HCT116 (cell line): ENCODE data around the gene DYNC2I2. TPM values are rescaled to one million over a fixed set of nuclear protein-coding genes. Genes with fewer than 3 reads are reported as not detected.

Source experiments
- ATAC-seq: fragments of 200-7000 bp; cut with Tn5 transposase; 2 replicates; pipeline ENCODE4 v1.9.1; 2020; ENCODE audit warnings: mild to moderate bottlenecking, moderate library complexity
- BruUV-seq: library from RNA; stranded (reverse); fragments of 400-500 nt; replicated peaks from 2 replicates; lab custom pipeline; 2021; lab: Mats Ljungman, UMichigan
- CTCF ChIA-PET: fragments of 300-600 bp; sonication (Branson Sonifier 250); formaldehyde crosslinking; loops from one replicate; lab custom pipeline; 2021; ENCODE audit warnings: antibody characterized with exemption; lab: Charles Lee
- POLR2A ChIA-PET: fragments of 300-600, 350-600 bp; sonication (Branson Sonifier 250); formaldehyde crosslinking; loops from one replicate; lab custom pipeline; 2021; ENCODE audit warnings: antibody characterized with exemption; lab: Charles Lee
- RAD21 ChIA-PET, 2 experiments: fragments of 300-600 bp; sonication (Branson Sonifier 250); formaldehyde crosslinking; loops; one replicate each; lab custom pipeline; 2023; ENCODE audit warnings: low total read pairs in 2 of 2; ENCODE audit not compliant: uncharacterized antibody in 2 of 2, unreplicated experiment in 2 of 2, low non-redundant PET in 1 of 2; lab: Charles Lee
- DNase-seq: peaks from one replicate; pipeline ENCODE4 v3.0.0-alpha.2; 2010; ENCODE audit warnings: low read depth, low spot score
- H2AFZ ChIP-seq: fragments of 200-600 bp; shearing (Covaris generic), sonication (generic); 2 replicates; pipeline ENCODE4 v1.6.1; 2017; ENCODE audit warnings: low read depth, mixed run types, mixed read lengths, antibody characterized with exemption, low read length; ENCODE audit not compliant: poor library complexity, severe bottlenecking
- H3K27ac ChIP-seq: 2 replicates; pipeline ENCODE4 v1.5.1; 2012; ENCODE audit warnings: low read depth, low read length
- H3K27me3 ChIP-seq: fragments of 200-600 bp; sonication (generic); 2 replicates; pipeline ENCODE4 v1.6.1; 2016; ENCODE audit warnings: mixed run types, low read length, mixed read lengths; ENCODE audit not compliant: insufficient read depth
- H3K36me3 ChIP-seq, 2 experiments: fragments of 200-500 bp in 1 of 2; fragments of 200-600 bp in 1 of 2; sonication (Bioruptor generic) in 1 of 2; sonication (generic) in 1 of 2; 2 replicates each; pipeline versions ENCODE4 v1.5.1 to v1.6.1; 2014 to 2016; ENCODE audit warnings: low read length in 2 of 2, inconsistent platforms in 1 of 2, mixed read lengths in 1 of 2, mixed run types in 1 of 2; ENCODE audit not compliant: insufficient read depth in 2 of 2, control insufficient read depth in 1 of 2
- H3K4me1 ChIP-seq, 2 experiments: fragments of 200-600 bp in 1 of 2; sonication (generic) in 1 of 2; 2 replicates each; pipeline versions ENCODE4 v1.5.1 to v1.6.1; 2012 to 2017; ENCODE audit warnings: low read length in 2 of 2, inconsistent platforms in 1 of 2, mild to moderate bottlenecking in 1 of 2, mixed read lengths in 1 of 2, mixed run types in 1 of 2, moderate library complexity in 1 of 2; ENCODE audit not compliant: insufficient read depth in 2 of 2, control insufficient read depth in 1 of 2
- H3K4me2 ChIP-seq: fragments of 200-600 bp; sonication (generic); 2 replicates; pipeline ENCODE4 v1.6.1; 2017; ENCODE audit warnings: mixed run types, low read length, mixed read lengths
- H3K4me3 ChIP-seq, 2 experiments: fragments of 200-600 bp in 1 of 2; sonication (generic) in 1 of 2; replicated peaks in 1 of 2; 2 replicates each; pipeline ENCODE4 v1.5.1; 2011 to 2016; ENCODE audit warnings: low read length in 2 of 2, control low read depth in 1 of 2, low read depth in 1 of 2, mild to moderate bottlenecking in 1 of 2, mixed read lengths in 1 of 2, mixed run types in 1 of 2
- H3K79me2 ChIP-seq: fragments of 200-600 bp; sonication (generic); 2 replicates; pipeline ENCODE4 v1.6.1; 2017; ENCODE audit warnings: mild to moderate bottlenecking, mixed run types, low read length, moderate library complexity, mixed read lengths; ENCODE audit not compliant: insufficient read depth
- H3K9ac ChIP-seq: fragments of 200-600 bp; sonication (generic); 2 replicates; pipeline ENCODE4 v1.6.1; 2016; ENCODE audit warnings: low read length, mixed read lengths
- H3K9me2 ChIP-seq: fragments of 200-600 bp; sonication (generic), shearing (Covaris generic); 2 replicates; pipeline ENCODE4 v1.6.1; 2017; ENCODE audit warnings: mixed run types, mild to moderate bottlenecking, moderate library complexity; ENCODE audit not compliant: insufficient read depth
- H3K9me3 ChIP-seq, 2 experiments: fragments of 200-500 bp in 1 of 2; fragments of 200-600 bp in 1 of 2; sonication (Bioruptor generic) in 1 of 2; sonication (generic) in 1 of 2; 2 replicates each; pipeline ENCODE4 v1.6.1; 2014 to 2017; ENCODE audit warnings: low read length in 2 of 2, mixed read lengths in 2 of 2, inconsistent platforms in 1 of 2, low read depth in 1 of 2, mild to moderate bottlenecking in 1 of 2, mixed run types in 1 of 2, moderate library complexity in 1 of 2; ENCODE audit not compliant: control insufficient read depth in 1 of 2, insufficient read depth in 1 of 2
- H4K20me1 ChIP-seq: fragments of 200-600 bp; sonication (generic), shearing (Covaris generic); 2 replicates; pipeline ENCODE4 v1.6.1; 2017; ENCODE audit warnings: mixed run types, mild to moderate bottlenecking, moderate library complexity; ENCODE audit not compliant: insufficient read depth
- ATF3 ChIP-seq: IDR thresholded peaks from 2 replicates; pipeline ENCODE4 v1.6.1; 2012
- CBX3 ChIP-seq: IDR thresholded peaks from 2 replicates; pipeline ENCODE4 v1.6.1; 2012; ENCODE audit warnings: low read depth
- CEBPB ChIP-seq: IDR thresholded peaks from 2 replicates; pipeline ENCODE4 v1.6.1; 2012; ENCODE audit warnings: low read depth
- EGR1 ChIP-seq: IDR thresholded peaks from 2 replicates; pipeline ENCODE4 v1.6.1; 2012; ENCODE audit warnings: low read depth
- ELF1 ChIP-seq: IDR thresholded peaks from 2 replicates; pipeline ENCODE4 v1.6.1; 2012; ENCODE audit warnings: low read depth, borderline replicate concordance
- EZH2phosphoT487 ChIP-seq: fragments of 200-600 bp; IDR thresholded peaks from 2 replicates; pipeline ENCODE4 v1.6.1; 2018; ENCODE audit warnings: antibody characterized with exemption, borderline replicate concordance
- JUND ChIP-seq: IDR thresholded peaks from 2 replicates; pipeline ENCODE4 v1.6.1; 2012
- POLR2A ChIP-seq: IDR thresholded peaks from 2 replicates; pipeline ENCODE4 v1.7.0; 2011; ENCODE audit warnings: borderline replicate concordance; ENCODE audit not compliant: insufficient read depth, insufficient read length; ENCODE audit errors: extremely low read depth
- POLR2AphosphoS5 ChIP-seq: IDR thresholded peaks from 2 replicates; pipeline ENCODE4 v1.6.1; 2011; ENCODE audit warnings: mild to moderate bottlenecking, low read depth, low read length, moderate library complexity
- SP1 ChIP-seq: IDR thresholded peaks from 2 replicates; pipeline ENCODE4 v1.6.1; 2012; ENCODE audit warnings: low read depth
- TCF7L2 ChIP-seq: IDR thresholded peaks from 2 replicates; pipeline ENCODE4 v1.7.0; 2011; ENCODE audit warnings: borderline replicate concordance, inconsistent platforms; ENCODE audit not compliant: insufficient read depth, insufficient read length; ENCODE audit errors: extremely low read depth
- YY1 ChIP-seq: IDR thresholded peaks from 2 replicates; pipeline ENCODE4 v1.6.1; 2011; ENCODE audit warnings: low read length, low read depth, moderate library complexity, mild to moderate bottlenecking; ENCODE audit not compliant: insufficient replicate concordance; ENCODE audit errors: extremely low read depth
- ZBTB33 ChIP-seq: IDR thresholded peaks from 2 replicates; pipeline ENCODE4 v1.6.1; 2011; ENCODE audit warnings: mild to moderate bottlenecking, low read length, moderate library complexity; ENCODE audit not compliant: insufficient replicate concordance; ENCODE audit errors: extremely low read depth
- ZFX ChIP-seq: fragments of 450-650 bp; IDR thresholded peaks from 2 replicates; pipeline ENCODE4 v1.6.1; 2017
- ZNF274 ChIP-seq: fragments of 200-500 bp; sonication (Bioruptor generic); IDR thresholded peaks from 2 replicates; pipeline ENCODE4 v1.6.1; 2014; ENCODE audit warnings: mild to moderate bottlenecking, low read depth, low read length, inconsistent platforms
- intact Hi-C: fragments of 100-400 bp; cut with micrococcal nuclease; formaldehyde crosslinking; loops from 2 replicates; pipeline ENCODE4 v1.10.0; 2022
- total RNA-seq: library from RNA; stranded (reverse); gene quantifications from one replicate; pipeline ENCODE4 v1.2.1, GENCODE V29; 2021; ENCODE audit not compliant: unreplicated experiment
- TF ChIP-seq, protein P1 (sequence below): IDR thresholded peaks from 2 replicates; pipeline ENCODE4 v1.6.1; 2012; ENCODE audit warnings: low read depth
- TF ChIP-seq, protein P2 (sequence below): IDR thresholded peaks from 2 replicates; pipeline ENCODE4 v1.6.1; 2012

The DYNC2I2 gene
- total RNA-seq, 1 experiment from 2014 or later, result 155 TPM

DNA sequence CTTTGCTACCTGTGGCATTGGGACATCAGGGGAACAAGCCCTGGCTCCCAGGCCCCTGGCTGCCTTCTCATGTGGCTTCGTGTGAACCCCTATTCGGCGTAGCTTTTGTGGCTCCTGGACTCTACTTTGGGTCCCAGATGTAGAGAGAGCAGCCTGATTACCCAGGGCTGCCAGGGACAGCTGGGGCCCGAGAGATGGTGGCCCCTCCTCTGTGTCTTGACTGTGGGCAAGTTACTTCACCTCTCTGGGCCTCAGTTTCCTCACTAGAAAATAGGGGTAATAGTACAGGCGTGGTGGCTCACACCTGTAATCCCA lies 47.7 kb upstream of the DYNC2I2 start:
- no peak for ATAC-seq
- Histone ChIP-seq H3K36me3 (peaks cover 4 to 14% of the 10 kb centered on the region in 2 experiments; a peak in 2 of 4 replicates), H3K27ac (peak overlapping the region; percentile 87), H3K79me2 (peaks cover 27% of the 10 kb centered on the region), H3K9ac (peak overlapping the region; percentile 95), H3K4me3 (peak overlapping the region in 1 of 2 experiments; percentile 83; a peak in 1 of 4 replicates), H2AFZ (no peak overlapping the region), H4K20me1 (no peaks in the 10 kb centered on the region), H3K9me3 (no peaks in the 10 kb centered on the region), H3K27me3 (no peaks in the 10 kb centered on the region), H3K4me1 (peaks cover 9 to 25% of the 10 kb centered on the region in 2 experiments)
- no TSS peak for BruUV-seq
- POLR2A ChIA-PET, result interaction anchor here (0.5 kb wide), 1 partner anchor 12 kb away, joined by 3 read pairs; no protein-coding TSS in a partner anchor
- no peak for DNase-seq
- intact Hi-C loops, result no loop called here
- TF ChIP-seq YY1 (no peak), POLR2AphosphoS5 (no peak), POLR2A (no peak), ZBTB33 (no peak), CEBPB (no peak), EZH2phosphoT487 (no peak), CBX3 (no peak), TCF7L2 (no peak), ZNF274 (no peak), SP1 (no peak), EGR1 (no peak), ATF3 (no peak), ELF1 (no peak), ZFX (no peak), JUND (no peak)
- TF ChIP-seq, protein P1, sequence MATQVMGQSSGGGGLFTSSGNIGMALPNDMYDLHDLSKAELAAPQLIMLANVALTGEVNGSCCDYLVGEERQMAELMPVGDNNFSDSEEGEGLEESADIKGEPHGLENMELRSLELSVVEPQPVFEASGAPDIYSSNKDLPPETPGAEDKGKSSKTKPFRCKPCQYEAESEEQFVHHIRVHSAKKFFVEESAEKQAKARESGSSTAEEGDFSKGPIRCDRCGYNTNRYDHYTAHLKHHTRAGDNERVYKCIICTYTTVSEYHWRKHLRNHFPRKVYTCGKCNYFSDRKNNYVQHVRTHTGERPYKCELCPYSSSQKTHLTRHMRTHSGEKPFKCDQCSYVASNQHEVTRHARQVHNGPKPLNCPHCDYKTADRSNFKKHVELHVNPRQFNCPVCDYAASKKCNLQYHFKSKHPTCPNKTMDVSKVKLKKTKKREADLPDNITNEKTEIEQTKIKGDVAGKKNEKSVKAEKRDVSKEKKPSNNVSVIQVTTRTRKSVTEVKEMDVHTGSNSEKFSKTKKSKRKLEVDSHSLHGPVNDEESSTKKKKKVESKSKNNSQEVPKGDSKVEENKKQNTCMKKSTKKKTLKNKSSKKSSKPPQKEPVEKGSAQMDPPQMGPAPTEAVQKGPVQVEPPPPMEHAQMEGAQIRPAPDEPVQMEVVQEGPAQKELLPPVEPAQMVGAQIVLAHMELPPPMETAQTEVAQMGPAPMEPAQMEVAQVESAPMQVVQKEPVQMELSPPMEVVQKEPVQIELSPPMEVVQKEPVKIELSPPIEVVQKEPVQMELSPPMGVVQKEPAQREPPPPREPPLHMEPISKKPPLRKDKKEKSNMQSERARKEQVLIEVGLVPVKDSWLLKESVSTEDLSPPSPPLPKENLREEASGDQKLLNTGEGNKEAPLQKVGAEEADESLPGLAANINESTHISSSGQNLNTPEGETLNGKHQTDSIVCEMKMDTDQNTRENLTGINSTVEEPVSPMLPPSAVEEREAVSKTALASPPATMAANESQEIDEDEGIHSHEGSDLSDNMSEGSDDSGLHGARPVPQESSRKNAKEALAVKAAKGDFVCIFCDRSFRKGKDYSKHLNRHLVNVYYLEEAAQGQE, result no peak
- TF ChIP-seq, protein P2, sequence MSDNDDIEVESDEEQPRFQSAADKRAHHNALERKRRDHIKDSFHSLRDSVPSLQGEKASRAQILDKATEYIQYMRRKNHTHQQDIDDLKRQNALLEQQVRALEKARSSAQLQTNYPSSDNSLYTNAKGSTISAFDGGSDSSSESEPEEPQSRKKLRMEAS, result no peak
- TF ChIP-seq, all 23 proteins: peak for 0
- Histone ChIP-seq H3K4me2 (peak overlapping the region; percentile 90), H3K9me2 (no peaks in the 10 kb centered on the region)
- ChIA-PET RAD21 (no interaction called here), CTCF (no interaction called here)
